GM18870 (cell line): ENCODE results near the gene NPIPA8.
"Not testable (repeated sequence)": the region's sequence is repeated elsewhere in the genome, so short reads cannot be mapped to it uniquely, and the experiment has no call there.

ENCODE experiments used
- ATAC-seq: cut with Tn5 transposase; IDR thresholded peaks from one replicate; pipeline ENCODE4 v1.9.1; 2021; ENCODE audit warnings: moderate library complexity; ENCODE audit not compliant: unreplicated experiment

NPIPA8 gene

DNA sequence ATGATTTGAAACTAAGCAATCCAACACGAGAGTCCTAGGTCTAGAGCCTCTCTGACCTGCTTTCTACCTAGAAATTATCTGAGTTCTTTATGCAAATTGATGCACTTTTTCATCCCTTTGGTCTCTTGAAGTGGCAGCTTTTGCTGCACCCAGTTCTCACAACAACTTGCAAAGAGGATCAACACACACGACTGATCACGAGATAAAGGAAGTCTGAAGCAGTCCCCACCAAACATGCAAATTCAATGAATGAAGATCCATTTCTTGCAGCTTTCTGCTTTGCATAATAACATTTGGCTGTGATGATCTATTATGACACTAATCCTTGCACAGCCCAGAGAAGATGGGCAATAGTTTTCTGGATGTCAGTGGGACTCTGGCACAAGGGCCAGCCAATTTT, 56.2 kb downstream of the NPIPA8 start:
- ATAC-seq, result not testable (repeated sequence)

DNA sequence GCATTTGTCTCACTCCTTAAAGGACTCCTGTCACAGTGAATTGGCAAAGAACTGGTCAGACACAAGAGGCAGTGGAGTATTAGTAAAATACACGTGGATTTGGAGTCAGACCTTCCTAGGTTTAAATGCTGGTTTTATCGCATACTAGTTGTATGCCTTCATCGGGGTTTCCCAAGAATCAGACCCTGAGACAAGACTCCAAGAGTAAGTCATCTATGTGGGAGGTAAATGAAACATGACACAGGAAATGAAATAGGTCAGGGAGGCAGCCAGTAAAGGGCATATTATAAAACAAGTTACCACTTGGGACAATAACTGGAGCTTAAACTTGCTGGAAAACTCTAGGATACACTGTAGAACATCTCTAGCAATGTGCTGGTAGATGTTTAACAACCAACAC, 59.8 kb downstream of the NPIPA8 start:
- not testable (repeated sequence) for ATAC-seq

DNA sequence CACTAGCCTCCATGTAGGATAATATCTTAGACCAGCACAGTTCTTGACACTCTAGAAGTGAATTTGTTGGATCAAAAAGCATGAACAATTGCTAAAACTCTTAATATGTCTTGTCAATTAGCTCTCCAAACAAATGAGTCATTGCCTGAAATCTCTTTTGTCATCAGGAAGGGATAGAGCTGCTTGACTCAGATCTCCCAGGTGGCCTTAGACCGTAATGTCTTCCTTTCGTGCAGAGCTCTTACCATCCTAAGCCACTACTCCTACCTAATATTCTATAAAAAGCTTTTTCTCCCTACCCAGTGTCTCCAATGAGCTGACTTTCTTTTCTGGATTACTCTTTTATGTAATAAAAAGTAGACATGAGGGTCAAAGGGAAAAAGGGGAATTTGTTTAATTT, 66.4 kb downstream of the NPIPA8 start:
- not testable (repeated sequence) for ATAC-seq
